COLO829 (cell line): Measurements from ENCODE around the gene VSIG10.
"Not testable (repeated sequence)": the region's sequence is repeated elsewhere in the genome, so short reads cannot be mapped to it uniquely, and the experiment has no call there.

Experiments
- DNase-seq: peaks from one replicate; pipeline ENCODE4 v3.0.0; 2012; ENCODE audit warnings: low spot score

The VSIG10 gene

DNA sequence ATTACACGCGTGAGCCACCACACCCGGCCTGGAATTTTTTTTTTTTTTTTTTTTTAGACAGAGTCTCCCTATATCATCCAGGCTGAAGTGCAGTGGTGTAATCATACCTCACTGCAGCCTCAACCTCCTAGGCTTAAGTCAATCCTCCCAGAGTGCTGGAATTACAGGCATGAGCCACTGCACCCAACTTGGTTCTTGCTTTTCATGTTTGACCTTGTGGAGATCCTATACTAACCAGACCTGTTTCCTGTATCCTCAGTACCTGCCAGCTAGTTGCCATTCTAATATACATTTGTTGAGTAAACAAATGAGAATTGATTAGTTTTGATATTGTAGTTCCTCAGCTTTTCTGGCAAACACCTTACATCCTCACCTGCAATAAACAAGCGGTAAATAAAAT lies 3.2 kb upstream of the VSIG10 start:
- no peak for DNase-seq

DNA sequence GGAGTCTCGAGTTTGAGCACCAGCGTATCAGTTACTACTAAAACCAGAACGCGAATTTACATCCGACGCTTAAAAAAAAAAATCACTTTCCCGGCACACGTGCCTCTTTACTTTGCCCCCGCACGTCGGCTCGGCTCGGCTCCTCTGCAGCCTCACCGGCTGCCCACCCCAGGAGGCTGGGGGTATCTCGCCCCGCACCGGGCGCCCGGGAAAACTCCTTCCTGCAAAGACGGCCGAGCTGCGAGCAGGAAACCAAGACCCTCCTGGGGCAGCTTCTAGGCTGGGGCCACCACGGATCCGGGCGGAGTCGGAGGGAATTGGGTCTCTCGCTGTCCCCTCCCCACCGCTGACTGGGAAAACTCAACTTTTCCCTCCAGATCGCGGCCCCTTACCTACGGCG lies 610 bp downstream of the VSIG10 start:
- DNase-seq: no peak

DNA sequence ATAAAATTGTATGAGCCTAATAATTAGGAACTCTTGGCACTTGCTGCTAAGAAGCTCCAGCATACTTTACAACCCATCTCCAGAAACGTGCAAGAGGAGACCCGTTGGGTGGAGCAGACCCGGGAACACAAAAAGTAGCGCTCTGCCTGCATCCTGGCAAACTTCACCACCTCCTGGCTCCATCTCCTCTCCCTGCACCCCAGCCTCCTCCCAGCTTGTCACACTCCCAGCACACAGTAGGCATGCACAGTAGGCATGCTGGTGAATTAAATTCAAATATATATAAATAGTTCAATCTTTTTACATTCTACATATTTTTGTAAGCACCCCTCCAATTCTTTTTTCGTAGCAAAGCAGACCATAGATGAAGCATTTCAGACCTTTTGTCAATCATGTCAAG lies 1.2 kb downstream of the VSIG10 start:
- DNase-seq: no peak

DNA sequence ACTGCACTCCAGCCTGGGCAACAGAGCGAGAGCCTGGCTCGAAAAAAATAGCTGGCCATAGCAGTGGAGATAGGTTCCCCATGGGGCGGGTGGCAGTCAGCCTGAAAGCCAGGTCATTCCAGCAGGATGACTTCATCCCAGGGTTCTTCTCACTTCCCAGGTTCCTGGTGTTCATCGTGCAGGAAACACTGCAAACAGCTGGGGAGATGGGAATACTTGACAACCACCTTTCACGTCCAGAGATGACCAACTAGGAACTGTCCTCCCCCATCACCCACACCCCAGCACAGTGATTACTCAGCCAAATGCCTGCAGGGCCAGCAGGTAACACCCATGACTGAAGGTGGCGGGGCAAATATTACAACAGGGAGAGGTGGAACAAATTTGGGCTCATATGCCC lies 1.7 kb downstream of the VSIG10 start:
- DNase-seq: no peak

DNA sequence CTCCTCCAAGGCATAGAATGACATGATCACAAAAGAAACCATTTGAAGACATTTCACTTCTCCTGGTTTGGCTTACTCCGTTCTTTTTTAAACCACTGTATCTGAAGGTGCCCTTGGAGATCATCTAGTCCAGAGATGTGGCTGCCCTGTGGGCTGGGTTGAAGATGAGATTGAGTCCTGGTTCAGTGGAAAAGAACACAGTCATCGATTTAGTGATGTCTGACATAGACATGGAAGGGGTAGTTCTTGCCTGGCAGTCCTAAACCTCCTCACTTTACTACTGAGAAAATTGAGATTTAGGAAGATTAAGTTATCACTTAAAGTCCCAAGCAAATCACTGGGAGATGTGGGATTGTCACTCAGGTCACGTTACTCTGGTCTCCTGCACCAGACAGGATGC lies 2.8 kb downstream of the VSIG10 start:
- DNase-seq: no peak

DNA sequence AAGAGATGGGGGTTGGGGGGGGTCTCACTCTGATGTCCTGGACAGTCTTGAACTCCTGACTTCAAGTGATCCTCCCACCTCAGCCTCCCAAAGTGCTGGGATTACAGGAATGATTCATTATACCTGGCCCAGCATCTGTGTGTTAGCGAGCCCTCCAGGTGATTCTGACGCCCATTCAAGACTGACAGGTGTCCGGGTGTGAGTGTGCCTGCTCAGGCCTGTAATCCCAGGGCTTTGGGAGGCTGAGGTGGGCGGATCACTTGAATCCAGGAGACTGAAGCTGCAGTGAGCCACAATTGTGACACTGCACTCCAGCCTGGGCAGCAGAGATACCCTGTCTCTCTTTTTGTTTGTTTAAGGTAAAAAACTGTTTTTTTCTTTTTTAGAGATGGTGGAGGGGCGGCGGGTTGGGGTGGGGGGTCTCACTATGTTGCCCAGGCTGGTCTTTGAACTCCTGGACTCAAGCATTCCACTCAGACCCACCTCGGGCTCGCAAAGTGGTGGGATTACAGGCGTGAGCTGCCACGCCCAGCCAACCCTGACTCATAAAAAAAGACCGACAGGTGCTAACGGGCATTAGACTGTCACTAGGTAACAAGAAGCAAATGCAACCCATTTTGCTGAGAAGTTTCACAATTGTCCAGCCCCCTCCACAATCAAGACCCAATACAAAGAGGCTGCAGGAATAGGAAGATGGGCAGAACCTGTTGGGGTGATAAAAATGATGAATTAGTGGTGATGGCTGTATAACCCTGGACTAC lies 4.7 kb downstream of the VSIG10 start:
- no peak for DNase-seq

DNA sequence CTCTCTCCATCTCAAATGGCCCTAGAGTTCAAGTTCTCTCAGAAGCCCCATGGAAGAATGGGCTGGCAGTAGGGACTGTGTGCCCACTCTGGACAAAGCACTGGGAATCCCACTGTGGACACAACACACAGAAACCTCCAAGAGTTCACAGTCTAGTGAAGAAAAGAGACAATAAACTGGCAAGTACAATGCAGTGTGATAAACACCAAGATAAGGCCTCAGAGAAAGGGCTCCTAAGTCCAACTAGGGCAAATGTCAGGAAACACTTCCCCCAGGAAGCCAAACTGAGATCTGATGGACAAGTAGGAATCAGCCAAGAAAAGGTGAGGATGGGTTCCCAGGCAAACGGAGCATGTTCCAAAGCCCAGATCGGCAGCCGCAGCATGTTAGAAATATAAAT lies 5.4 kb downstream of the VSIG10 start:
- no peak for DNase-seq

DNA sequence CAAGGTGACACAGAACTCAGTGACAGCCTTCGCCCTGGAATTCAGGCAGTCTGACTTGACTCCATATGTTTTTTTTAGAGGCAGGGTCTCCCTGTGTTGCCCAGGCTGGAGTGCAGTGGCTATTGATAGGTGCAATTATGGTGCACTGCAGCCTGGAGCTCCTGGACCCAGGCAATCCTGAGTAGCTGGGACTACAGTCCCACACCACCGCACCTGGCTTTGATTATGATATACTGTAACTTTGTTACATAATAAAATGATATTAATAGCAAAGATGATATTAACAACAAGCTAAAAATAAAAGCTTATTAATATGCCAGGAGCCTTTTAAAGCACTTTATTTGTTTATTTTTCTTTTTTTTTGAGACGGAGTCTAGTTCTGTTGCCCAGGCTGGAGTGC lies 9.8 kb downstream of the VSIG10 start:
- no peak for DNase-seq

DNA sequence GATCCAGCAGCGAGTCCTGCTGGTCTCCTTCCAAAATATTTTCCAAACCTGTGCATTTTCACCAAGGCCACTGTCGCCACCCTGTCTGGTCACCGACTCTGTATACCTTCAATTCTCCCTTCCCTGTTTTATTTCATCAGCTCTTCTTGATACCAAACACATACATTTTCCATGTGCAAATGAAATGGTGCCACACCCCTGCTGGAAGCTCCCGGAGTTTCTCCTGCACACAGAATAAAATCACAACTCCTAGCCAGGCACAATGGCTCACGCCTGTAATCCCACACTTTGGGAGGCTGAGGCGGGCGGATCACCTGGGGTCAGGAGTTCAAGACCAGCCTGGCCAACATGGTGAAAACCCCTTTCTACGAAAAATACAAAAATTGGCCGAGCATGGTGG lies 14.0 kb downstream of the VSIG10 start:
- no peak for DNase-seq

DNA sequence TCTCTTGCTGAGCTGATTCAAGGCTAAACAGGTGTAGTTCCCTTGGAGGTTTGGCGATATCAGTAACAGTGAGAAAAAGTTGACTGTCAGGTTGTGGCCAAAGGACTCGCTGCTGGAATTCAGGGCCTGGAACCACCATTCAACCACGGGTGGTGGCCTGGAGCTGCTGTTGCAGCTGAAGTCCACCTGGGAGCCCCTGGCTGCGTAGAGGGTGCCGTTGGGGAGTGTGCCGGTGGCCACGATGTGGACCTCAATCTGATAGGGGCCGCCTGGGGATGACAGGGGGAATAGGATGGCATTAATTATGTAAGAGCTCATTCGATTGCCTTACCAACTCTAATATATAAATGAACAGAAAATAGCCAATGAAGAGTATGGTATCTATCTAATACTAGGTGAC lies 21.6 kb downstream of the VSIG10 start:
- no peak for DNase-seq

DNA sequence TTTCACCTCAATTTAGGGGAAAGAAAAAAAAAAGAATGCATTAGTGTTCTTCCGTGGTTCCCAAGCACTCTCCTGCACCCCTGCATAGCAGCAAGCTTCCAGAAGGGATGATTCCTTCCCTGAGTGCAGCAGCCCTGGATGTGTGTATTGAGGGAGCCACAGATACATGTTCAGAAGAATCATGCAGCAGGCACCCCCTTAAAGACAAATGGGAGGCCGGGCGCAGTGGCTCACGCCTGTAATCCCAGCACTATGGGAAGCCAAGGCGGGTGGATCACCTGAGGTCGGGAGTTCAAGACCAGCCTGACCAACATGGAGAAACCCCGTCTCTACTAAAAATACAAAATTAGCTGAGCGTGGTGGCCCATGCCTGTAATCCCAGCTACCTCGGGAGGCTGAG lies 22.3 kb downstream of the VSIG10 start:
- not testable (repeated sequence) for DNase-seq

DNA sequence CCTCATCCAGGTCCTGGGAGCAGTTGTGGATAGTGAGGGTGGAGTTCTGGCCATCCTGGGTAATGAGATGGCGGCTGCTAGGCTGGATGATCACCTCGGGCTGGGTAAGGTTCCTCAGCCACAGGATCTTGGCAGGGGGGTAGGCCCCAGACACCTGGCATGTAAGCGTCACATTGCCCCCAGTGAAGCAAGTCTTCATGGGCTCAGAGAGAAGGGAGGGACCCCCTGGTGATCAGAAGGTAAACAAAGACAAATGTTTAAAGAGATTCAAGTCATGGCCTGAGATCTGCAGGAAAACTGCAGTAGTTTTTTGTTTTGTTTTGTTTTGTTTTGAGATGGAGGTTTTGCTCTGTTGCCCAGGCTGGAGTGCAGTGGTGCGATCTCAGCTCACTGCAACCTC lies 30.0 kb downstream of the VSIG10 start:
- DNase-seq: no peak

DNA sequence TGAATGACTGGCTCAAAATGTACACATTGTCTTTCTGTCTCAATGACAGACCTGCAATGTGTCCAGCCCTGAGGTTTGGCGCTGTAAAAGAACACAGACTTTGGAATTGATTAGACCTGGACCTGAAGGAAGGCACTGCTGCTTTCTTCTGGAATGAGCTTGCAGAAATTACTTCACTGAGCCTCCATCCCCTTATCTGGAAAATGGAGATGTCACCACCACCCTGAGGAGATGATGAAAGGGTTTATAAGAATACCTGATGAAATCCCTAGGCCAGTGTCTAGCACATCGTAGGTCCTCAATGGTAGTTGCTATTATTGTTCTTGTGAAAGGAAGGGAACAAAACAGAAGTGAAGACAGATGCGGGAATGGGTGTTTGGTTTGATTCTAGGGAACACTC lies 33.2 kb downstream of the VSIG10 start:
- no peak for DNase-seq

DNA sequence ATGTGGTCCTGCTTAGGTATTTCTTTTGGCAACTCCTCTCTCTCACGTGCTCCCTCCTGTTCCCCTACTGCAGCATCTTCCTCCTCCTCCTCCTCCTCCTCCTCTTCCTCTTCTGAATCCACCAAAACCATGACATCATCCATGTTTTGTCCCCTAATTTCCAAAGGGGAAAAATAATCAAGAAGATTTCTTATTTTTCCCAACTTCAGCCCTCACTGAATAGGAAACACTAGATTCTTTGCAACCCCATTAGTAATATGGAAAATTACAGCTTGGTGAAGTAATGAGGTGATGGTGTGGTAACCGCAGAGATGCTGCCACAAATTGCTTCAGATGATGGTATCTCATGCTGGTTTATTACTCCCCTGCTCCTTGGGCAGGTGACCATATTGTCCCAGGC lies 35.4 kb downstream of the VSIG10 start:
- DNase-seq: no peak

DNA sequence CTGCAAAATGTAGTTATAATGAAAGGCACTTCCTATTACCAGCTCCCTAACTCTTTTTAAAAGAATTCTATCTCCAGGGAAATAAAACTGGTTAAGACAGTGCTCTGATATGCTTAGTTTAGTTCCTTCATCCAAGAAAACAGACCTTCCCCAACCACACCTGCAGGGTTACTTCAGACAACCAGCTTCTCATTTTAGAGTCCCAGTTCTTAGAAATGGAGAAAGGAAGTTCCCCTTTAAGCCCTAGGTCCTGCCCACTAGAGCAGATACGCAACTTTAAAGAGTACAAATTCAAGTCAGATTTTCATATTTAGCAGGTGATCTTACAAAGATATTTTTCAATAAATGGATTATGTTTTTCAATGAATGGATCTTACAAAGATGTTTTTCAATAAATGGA lies 38.4 kb downstream of the VSIG10 start:
- no peak for DNase-seq

DNA sequence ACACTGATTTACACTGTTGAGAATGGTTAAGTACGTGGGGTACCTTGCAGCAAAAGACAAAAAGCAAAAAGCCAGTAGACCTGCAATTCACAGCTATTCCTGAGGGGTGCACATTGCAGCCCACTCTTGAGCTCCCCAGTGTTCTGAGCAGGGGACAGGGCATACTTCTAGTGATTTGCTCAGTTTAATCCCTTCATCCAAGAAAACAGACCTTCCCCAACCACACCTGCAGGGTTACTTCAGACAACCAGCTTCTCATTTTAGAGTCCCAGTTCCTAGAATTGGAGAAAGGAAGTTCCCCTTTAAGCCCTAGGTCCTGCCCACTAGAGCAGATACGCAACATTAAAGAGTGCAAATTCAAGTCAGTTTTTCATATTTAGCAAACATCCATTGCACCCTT lies 39.2 kb downstream of the VSIG10 start:
- no peak for DNase-seq

DNA sequence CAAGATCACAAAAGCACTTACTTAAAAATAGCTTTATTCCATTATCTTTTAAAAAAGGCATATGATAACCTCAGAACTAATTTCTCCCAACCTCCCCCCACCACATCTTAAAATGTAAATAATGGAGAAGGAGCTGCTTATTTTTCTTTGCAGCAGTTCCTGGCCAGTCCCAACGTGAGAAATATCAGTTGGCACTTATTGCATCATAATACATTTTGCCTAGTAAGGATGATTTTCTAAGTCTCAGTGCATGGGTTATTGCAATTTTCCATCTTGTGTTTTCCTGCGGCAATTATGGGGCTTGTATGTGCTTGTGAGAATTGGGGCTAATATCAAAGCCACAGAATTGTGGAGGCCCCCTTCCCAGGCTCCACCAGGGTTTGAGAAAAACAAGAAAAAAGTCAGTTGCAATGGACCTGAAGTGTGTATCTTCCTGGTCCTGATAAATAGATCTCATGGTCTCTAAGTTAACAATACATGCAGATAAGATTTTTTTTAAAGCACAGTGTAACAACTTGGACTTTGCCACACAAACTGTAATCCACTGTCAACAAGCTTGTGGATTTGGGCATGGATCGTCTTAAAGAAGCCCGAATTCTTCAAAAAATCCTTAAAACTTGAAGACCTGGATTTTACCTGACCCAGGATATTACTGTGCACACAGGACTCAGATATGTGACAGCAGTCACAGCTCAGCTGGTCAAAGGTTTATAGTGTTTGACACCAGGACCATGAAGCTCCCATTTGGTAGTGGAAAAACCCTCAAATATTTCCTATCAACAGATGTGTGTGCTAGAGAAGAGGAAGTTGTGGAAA lies 40.0 kb downstream of the VSIG10 start:
- no peak for DNase-seq

DNA sequence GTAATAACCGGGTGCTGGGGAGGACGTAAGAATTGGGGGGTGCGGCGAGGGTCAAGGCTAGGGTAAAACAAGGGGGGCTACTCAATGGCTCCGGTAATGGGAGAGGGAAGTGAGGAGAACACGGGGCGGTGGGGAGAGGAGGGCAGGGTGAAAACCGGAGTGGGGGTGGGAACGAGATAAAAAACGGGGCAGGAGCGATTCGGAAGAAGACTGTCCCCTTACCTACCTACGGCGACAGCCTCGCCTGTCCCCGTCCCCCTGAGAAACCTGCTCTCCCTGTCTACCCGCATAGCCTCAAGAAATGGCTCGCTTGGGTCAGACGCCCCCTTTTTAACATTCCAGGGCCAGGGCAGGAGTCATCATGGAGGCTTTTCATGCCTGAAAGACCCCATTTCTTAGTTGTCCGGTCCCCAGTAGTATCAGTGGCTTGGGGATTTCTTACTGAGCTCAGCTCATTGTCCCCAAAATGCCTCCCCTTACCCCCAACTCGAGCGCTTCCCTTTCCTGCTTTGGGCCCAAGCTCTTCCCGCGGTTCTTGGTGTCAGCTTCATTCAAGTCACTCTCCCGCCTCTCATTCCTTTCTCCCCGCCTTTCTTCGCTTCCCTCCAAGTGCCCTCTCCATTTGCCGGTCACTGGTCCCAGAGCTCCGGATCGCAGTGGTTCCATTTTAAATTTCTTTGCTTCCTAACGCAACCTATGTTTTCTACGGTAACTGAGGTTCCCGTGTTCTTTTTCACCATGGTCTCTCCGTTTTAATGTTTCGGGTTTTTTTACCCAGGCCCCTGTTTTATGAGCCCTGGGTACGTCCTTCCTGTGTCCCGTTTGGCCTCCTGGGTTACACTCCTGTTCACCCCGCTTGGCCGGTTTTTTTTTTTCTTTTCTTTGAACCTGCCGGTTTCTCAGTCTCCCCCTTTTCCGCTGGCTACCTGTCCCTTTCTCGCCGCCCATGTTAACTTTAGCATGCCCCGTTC lies 41.7 kb downstream of the VSIG10 start:
- DNase-seq: peak; percentile 39

DNA sequence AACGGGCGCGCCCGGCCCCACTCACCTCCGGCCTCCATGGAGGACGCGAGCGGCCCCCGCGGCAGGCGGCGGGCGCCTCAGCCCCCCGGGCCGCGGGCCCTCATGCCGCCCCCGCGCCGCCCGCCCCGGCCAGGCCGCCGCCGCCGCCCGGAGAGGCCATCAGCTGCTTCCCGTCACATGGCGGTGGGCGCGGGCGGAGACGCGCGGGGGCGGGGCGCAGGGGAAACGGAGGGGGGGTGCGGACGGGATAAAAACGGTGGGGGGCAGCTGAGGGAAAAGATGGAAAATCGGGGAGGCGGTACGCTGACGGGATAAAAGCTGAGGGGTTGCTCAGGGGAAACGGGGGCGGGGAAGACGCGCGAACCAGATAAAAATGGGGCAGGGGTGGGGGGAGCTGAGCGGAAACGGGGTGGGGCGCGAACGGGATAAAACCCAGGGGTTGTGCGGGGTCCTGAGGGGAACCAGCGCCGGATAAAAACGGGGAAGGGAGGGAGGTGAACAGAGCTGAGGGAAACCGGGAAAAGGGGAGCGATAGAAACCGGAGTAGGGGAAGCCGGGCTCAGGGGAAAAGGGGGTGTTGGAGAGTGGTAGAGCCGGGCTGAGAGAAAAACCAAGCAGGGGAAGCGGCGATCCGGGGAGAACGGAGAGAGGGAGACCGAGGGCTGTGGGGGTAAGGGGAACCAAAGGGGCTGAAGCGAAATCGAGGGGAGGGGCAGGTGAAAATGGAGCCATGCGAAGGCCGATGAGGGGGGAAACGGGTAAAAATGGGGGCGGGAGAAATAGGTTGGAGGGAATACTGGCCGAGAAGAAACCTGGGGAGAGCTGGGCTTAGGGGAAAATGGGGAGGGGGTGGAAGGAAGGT lies 42.6 kb downstream of the VSIG10 start, which contains the start of gene WSB2:
TSS of gene WSB2 (minus strand) at position 169 of the 862 bp plus-strand sequence. CDS start at position 38, 131 bp downstream.
- peak; percentile 69 for DNase-seq

DNA sequence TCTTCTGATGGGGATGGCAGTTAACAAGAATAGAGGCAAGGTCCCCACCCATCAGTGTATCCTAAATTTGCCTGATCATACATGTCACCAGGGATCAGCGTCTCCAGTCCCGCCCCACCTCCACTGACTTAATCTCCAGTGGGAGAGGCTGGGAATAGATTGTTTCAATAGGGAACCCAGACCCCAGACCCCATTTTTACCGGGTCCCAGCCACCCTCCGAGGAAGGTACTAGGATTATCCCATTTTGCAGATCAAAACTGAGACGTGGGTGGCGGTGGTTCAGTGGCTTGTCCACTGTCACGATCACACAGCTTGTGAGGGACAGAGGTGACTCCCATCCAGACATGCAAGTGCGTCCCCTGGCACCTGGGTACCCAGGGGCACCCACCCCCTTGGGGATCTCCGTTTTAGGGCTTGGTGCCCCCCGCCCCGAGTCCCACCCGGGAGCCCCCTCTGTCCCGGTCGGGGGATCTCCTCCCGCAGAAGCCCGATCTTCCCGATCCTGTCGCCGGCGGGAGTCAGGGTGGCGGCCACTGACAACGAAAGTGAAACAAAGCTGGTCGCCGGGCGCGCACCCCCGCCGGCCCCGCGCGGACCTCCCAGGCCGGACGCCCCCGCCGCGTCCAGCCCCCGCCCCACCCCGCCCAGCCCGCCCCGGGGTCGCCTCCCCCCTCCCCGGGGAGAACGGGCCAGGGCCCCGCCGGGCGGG lies 43.4 kb downstream of the VSIG10 start:
- peak; percentile 20 for DNase-seq
